PC-9 (cell line): ENCODE data around the gene FAM171A1. TPM values are rescaled to one million over a fixed set of nuclear protein-coding genes. Genes with fewer than 3 reads are reported as not detected.

Experiments
- BruUV-seq: library from RNA; stranded (reverse); fragments of 400-500 nt; replicated peaks from 2 replicates; lab custom pipeline; 2021; lab: Mats Ljungman, UMichigan
- CTCF ChIA-PET: fragments of 300-600 bp; sonication (Branson Sonifier 250); formaldehyde crosslinking; loops from one replicate; lab custom pipeline; 2022; ENCODE audit warnings: antibody characterized with exemption; lab: Charles Lee
- POLR2A ChIA-PET: fragments of 300-600 bp; sonication (Branson Sonifier 250); formaldehyde crosslinking; loops from one replicate; lab custom pipeline; 2022; ENCODE audit warnings: antibody characterized with exemption; ENCODE audit not compliant: unreplicated experiment; lab: Charles Lee
- DNase-seq, 2 experiments: peaks; one replicate each; pipeline versions ENCODE4 v3.0.0 to v3.0.0-alpha.2; 2015 to 2022; ENCODE audit warnings: mixed read lengths in 1 of 2
- H2AFZ ChIP-seq: fragments of 200-600 bp; sonication (generic); 2 replicates; pipeline ENCODE4 v1.8.1; 2017; ENCODE audit warnings: antibody characterized with exemption
- H3F3A ChIP-seq: fragments of 200-600 bp; sonication (generic); 2 replicates; pipeline ENCODE4 v1.8.1; 2017; ENCODE audit warnings: antibody characterized with exemption, mild to moderate bottlenecking, low read depth; ENCODE audit not compliant: insufficient read depth
- H3K27ac ChIP-seq: fragments of 200-600 bp; sonication (generic); 2 replicates; pipeline ENCODE4 v1.6.1; 2016; ENCODE audit warnings: mixed run types
- H3K27me3 ChIP-seq: fragments of 200-600 bp; sonication (generic); 2 replicates; pipeline ENCODE4 v1.6.1; 2016; ENCODE audit warnings: low read depth, mixed run types; ENCODE audit not compliant: insufficient read depth
- H3K36me3 ChIP-seq: fragments of 200-600 bp; sonication (generic); 2 replicates; pipeline ENCODE4 v1.6.1; 2016; ENCODE audit warnings: low read depth, mixed run types
- H3K4me1 ChIP-seq: fragments of 200-600 bp; sonication (generic); replicated peaks from 2 replicates; pipeline ENCODE4 v1.6.1; 2016; ENCODE audit warnings: mixed run types; ENCODE audit not compliant: insufficient read depth
- H3K4me2 ChIP-seq: fragments of 200-600 bp; sonication (generic); 2 replicates; pipeline ENCODE4 v1.6.1; 2017; ENCODE audit warnings: mixed run types
- H3K4me3 ChIP-seq: fragments of 200-600 bp; sonication (generic); 2 replicates; pipeline ENCODE4 v1.6.1; 2016; ENCODE audit warnings: mixed run types
- H3K79me2 ChIP-seq: fragments of 200-600 bp; sonication (generic); 2 replicates; pipeline ENCODE4 v1.6.1; 2017; ENCODE audit warnings: low read depth, mixed run types
- H3K9me2 ChIP-seq: fragments of 200-600 bp; sonication (generic); 2 replicates; pipeline ENCODE4 v1.8.1; 2017; ENCODE audit warnings: mild to moderate bottlenecking; ENCODE audit not compliant: insufficient read depth
- H3K9me3 ChIP-seq: fragments of 200-600 bp; sonication (generic); 2 replicates; pipeline ENCODE4 v1.8.1; 2016; ENCODE audit warnings: low read depth; ENCODE audit not compliant: insufficient read depth
- H4K20me1 ChIP-seq: fragments of 200-600 bp; sonication (generic); 2 replicates; pipeline ENCODE4 v1.8.1; 2017; ENCODE audit not compliant: insufficient read depth
- EZH2 ChIP-seq: fragments of 200-600 bp; sonication (generic); IDR thresholded peaks from 2 replicates; pipeline ENCODE4 v1.8.0; 2017; ENCODE audit warnings: antibody characterized with exemption, low read depth
- intact Hi-C: fragments of 100-400 bp; cut with micrococcal nuclease; formaldehyde crosslinking; loops from one replicate; pipeline ENCODE4 v1.10.0; 2022; ENCODE audit not compliant: unreplicated experiment
- total RNA-seq: library from RNA; stranded (reverse); gene quantifications from 2 replicates; pipeline ENCODE4 v1.2.3, GENCODE V29; 2021
- TF ChIP-seq, protein P1 (sequence below): fragments of 200-600 bp; sonication (generic); conservative IDR thresholded peaks from 2 replicates; pipeline ENCODE4 v1.6.1; 2017; ENCODE audit warnings: mixed run types, antibody characterized with exemption, mild to moderate bottlenecking, moderate library complexity

FAM171A1 gene
- total RNA-seq, 1 experiment from 2014 or later, result 3.0 TPM

DNA sequence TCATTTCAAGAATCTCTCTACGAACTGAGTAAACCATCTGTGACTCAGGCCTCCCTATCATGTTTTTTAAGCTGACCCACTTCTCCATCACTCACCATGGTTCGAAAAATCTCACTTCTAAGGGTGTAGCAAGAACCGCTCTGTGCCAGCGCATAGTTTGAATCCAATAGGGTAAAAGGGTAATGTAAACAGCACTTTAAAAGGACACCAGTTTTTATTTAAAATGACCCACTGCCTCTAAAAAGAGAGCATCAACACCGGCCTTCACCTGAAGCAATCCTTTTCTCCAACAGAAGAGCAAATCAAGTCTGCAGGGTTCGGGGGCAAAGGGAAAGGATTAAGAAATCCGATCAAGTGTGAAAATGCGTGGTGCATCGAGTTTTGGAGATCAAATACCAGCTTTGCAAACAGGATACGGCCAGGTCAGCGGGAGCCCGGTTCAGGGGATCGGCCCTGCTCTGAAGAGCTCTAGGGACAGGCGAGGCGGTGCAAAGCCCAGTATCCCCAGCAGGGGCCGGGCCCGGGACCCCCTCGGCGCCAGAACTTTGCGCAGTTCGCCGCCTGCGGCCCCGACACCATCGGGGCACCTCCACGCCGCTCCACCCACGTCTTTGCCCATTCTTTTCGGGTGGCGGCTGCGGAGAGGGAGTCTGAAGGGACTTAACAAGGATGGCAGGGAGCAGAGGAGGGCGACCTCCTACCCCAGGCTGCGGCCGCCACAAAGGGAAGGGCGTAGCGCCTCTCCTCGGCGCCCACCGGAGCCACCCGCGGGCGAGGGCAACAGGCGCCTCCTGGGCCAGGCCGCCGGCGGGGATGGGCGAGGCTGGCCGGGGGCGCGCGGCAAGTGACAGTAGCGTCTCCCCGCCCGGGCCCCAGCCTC lies 203.4 kb downstream of the FAM171A1 start:
- H2AFZ ChIP-seq, result peak overlapping the region; percentile 86
- BruUV-seq, result TSS peak; percentile 48
- no peaks in the 10 kb centered on the region for H3K9me2 ChIP-seq
- DNase-seq, result peak in 1 of 2 experiments; percentile 39
- H3F3A ChIP-seq, result no peaks in the 10 kb centered on the region
- peaks cover 14% of the 10 kb centered on the region; the same call in 1 of the 2 replicates for H3K79me2 ChIP-seq
- no peak overlapping the region for H3K27ac ChIP-seq
- no peaks in the 10 kb centered on the region for H3K4me1 ChIP-seq
- H3K4me2 ChIP-seq, result peak overlapping the region; percentile 93
- H3K27me3 ChIP-seq, result no peaks in the 10 kb centered on the region
- no peaks in the 10 kb centered on the region for H3K9me3 ChIP-seq
- intact Hi-C loops, result loop anchor here (2.0 to 5.0 kb wide), 2 partner anchors 210 to 289 kb away; partner anchors contain the start of genes MEIG1 and SUV39H2
- peak overlapping the region; percentile 66 for H3K4me3 ChIP-seq
- no peaks in the 10 kb centered on the region for H3K36me3 ChIP-seq
- POLR2A ChIA-PET, result interaction anchor here (0.6 to 0.8 kb wide), 2 partner anchors 207 to 213 kb away, joined by 3 to 4 read pairs; partner anchors contain the start of gene DCLRE1C
- H4K20me1 ChIP-seq, result no peaks in the 10 kb centered on the region
- TF ChIP-seq EZH2, result no peak
- TF ChIP-seq, protein P1, sequence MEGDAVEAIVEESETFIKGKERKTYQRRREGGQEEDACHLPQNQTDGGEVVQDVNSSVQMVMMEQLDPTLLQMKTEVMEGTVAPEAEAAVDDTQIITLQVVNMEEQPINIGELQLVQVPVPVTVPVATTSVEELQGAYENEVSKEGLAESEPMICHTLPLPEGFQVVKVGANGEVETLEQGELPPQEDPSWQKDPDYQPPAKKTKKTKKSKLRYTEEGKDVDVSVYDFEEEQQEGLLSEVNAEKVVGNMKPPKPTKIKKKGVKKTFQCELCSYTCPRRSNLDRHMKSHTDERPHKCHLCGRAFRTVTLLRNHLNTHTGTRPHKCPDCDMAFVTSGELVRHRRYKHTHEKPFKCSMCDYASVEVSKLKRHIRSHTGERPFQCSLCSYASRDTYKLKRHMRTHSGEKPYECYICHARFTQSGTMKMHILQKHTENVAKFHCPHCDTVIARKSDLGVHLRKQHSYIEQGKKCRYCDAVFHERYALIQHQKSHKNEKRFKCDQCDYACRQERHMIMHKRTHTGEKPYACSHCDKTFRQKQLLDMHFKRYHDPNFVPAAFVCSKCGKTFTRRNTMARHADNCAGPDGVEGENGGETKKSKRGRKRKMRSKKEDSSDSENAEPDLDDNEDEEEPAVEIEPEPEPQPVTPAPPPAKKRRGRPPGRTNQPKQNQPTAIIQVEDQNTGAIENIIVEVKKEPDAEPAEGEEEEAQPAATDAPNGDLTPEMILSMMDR, result peak; percentile 43
- CTCF ChIA-PET, result interaction anchor here (0.5 to 0.7 kb wide), 2 partner anchors 15 to 996 kb away, joined by 4 to 6 read pairs; no protein-coding TSS in a partner anchor

DNA sequence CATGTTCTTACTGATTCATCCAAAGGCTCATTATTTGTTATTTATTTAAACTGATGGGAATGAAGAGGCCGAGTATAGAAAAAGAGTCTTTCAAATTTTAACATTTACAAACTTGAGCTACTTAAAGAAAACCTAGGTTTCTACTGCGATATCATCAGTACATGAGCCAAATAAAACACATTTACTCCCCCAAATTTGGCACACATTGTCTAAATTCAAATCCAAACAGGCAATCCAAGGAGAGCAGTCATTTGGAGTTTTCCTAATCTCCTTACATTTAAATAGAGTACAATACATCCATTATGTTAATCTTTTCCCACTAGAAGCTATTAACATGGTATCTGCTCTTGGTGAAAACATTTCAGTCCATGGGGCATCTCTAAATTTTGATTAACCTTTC lies 204.8 kb downstream of the FAM171A1 start:
- Histone ChIP-seq H3K79me2 (peaks cover 14% of the 10 kb centered on the region; the same call in 1 of the 2 replicates), H3K9me3 (no peaks in the 10 kb centered on the region), H4K20me1 (no peaks in the 10 kb centered on the region), H3K9me2 (no peaks in the 10 kb centered on the region), H3K4me1 (no peaks in the 10 kb centered on the region), H3K27ac (no peak overlapping the region), H2AFZ (no peak overlapping the region), H3K4me3 (no peak overlapping the region), H3K36me3 (no peaks in the 10 kb centered on the region), H3F3A (no peaks in the 10 kb centered on the region), H3K27me3 (no peaks in the 10 kb centered on the region), H3K4me2 (peak overlapping the region; percentile 93; the same call in 1 of the 2 replicates)
- intact Hi-C loops, result loop anchor here (5.0 kb wide), 1 partner anchor 209 kb away; the partner anchor contains the start of gene MEIG1
- DNase-seq, result no peak
- ChIA-PET CTCF (no interaction called here), POLR2A (no interaction called here)
- no peak for TF ChIP-seq EZH2
- TF ChIP-seq, protein P1, result no peak
- no TSS peak for BruUV-seq

DNA sequence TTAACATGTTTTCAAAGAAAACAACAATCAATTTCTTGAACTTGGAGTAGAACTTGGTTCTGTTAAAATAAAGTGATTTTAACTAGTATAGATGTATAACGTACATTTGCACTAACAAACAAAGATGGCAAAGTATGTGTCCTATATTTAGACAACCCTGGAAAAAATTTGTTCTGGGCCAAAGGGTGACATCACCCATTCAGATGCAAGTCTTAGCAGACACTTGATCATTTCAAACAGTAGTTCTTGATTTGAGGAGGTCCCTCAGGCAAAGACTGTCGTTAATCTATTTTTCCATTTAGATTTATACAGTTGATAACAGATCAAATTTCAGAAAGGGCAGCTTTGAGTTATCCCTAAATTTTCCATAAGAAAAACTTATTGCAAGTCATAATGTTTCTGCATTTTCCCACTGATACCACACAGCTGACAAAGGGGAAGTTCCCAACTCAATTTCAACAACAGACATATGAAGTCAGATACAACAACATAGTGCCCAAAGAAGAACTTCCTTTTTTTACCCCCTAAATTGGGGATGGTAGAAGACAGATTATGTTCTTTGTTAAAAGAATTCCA lies 207.7 kb downstream of the FAM171A1 start:
- no peak overlapping the region for H3K27ac ChIP-seq
- H3K4me2 ChIP-seq, result no peak overlapping the region
- no peaks in the 10 kb centered on the region for H4K20me1 ChIP-seq
- no TSS peak for BruUV-seq
- no peak overlapping the region for H2AFZ ChIP-seq
- no peak for DNase-seq
- H3K27me3 ChIP-seq, result no peaks in the 10 kb centered on the region
- H3F3A ChIP-seq, result no peaks in the 10 kb centered on the region
- H3K9me2 ChIP-seq, result no peaks in the 10 kb centered on the region
- intact Hi-C loops, result no loop called here
- no peaks in the 10 kb centered on the region for H3K36me3 ChIP-seq
- peaks cover 14% of the 10 kb centered on the region; the same call in 1 of the 2 replicates for H3K79me2 ChIP-seq
- TF ChIP-seq, protein P1, result no peak
- TF ChIP-seq EZH2, result no peak
- H3K9me3 ChIP-seq, result no peaks in the 10 kb centered on the region
- H3K4me3 ChIP-seq, result no peak overlapping the region
- H3K4me1 ChIP-seq, result no peaks in the 10 kb centered on the region
- CTCF ChIA-PET, result no interaction called here
- POLR2A ChIA-PET, result interaction anchor here (0.7 kb wide), 1 partner anchor 178 kb away, joined by 6 read pairs; no protein-coding TSS in a partner anchor
